ENCODE results near the gene EIF3D.
"Not testable (repeated sequence)": the region's sequence is repeated elsewhere in the genome, so short reads cannot be mapped to it uniquely, and the experiment has no call there.

Gene EIF3D

DNA sequence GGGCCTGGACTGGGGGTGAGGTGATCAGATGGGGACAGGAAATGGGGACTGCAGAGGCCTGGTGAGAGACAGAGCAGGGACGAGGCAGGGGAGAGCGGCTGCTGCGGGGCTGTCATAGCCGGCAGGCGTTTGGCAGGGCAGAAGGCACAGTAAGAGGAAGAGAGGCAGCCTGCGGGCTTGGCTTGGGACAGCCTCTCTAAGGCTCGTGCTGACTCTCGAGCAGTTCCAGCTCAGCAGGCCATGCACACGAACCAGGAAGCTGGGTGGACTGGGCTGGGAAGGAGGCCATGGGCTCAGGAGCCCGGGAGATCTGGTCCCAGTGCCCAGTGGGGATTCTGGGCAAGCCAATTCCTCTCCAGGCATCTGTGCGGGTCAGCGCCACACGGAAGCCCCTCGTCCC, 19.6 kb upstream of the EIF3D start:
- no peak for DNase-seq

GRCh38 chr22:36546932-36547331, 18.0 kb upstream of the EIF3D start:
- DNase-seq, result no peak

GRCh38 chr22:36546092-36546804, 17.3 kb upstream of the EIF3D start:
- peak; percentile 31 for DNase-seq

GRCh38 chr22:36544107-36544620, 15.2 kb upstream of the EIF3D start:
- no peak for DNase-seq

- peak; percentile 50 for DNase-seq
Measured at GRCh38 chr22:36541831-36542411, 13.0 kb upstream of the EIF3D start.

GRCh38 chr22:36540867-36541642, 12.1 kb upstream of the EIF3D start:
- DNase-seq, result no peak

GRCh38 chr22:36538529-36538928, 9.6 kb upstream of the EIF3D start:
- no peak for DNase-seq

GRCh38 chr22:36536717-36537116, 7.8 kb upstream of the EIF3D start:
- no peak for DNase-seq

DNA sequence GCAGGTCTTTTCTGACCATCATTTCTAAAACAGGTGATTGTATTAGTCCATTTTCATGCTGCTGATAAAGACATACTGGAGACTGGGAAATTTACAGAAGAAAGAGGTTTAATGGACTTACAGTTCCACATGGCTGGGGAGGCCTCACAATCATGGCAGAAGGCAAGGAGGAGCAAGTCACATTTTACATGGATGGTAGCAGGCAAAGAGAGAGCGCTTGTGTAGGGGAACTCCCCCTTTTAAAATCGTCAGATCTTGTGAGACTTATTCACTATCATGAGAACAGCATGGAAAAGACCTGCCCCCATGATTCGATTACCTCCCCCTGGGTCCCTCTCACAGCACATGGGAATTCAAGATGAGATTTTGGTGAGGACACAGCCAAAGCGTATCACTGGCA, 4.4 kb upstream of the EIF3D start:
- not testable (repeated sequence) for DNase-seq

DNA sequence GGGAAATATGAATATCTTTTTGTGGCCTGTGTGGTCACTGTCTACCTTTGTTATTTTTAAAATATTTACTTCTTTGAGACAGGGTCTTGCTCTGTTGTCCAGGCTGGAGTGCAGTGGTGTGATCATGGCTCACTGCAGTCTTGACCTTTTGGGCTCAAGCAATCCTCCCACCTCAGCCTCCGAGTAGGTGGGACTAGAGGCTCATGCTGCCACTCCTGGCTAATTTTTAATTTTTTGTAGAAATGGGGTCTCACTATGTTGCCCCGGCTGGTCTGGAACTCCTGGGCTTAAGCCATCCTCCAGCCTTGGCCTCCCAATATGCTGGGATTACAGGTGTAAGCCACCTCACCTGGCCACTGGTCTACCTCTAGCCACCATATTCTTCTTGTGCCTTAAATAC, 3.5 kb upstream of the EIF3D start:
- DNase-seq, result no peak

- no peak for DNase-seq
Measured at GRCh38 chr22:36528341-36528740, 625 bp downstream of the EIF3D start.

- DNase-seq, result no peak
Measured at GRCh38 chr22:36522662-36523061, 6.3 kb downstream of the EIF3D start.

DNA sequence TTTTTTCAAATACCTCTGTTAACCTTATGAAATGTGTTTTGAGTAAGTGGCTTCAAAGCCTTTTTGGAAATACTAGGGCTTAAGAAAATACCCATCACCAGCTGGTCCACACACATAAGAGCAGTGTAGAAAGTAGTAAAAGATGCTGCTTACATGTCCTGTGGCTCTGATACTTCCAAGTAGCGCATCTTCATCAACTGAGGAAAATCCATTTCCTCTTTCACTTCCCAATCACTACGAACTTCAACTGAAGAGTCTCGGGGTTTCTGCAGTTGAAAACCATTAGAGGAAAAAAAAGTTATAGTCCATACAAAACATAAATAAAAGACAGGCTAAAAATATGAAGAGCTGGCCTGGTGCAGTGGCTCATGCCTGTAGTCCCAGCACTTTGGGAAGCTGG, 8.5 kb downstream of the EIF3D start:
- DNase-seq, result no peak

DNA sequence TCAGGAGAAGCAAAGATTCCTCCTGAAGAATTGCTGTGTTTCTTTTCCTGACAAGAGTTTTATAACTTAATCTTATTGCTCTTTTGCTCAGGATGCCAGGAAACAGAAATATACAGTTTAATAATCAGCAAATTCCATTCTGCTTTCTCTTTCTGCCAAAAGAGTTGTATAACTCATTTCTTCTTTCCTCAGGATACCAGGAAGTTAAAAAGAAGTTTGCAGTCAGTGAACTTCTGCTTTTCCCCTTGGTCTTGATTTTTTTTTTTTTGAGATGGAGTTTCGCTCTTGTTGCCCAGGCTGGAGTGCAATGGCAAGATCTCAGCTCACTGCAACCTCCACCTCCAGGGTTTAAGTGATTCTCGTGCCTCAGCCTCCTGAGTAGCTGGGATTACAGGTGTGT, 9.1 kb downstream of the EIF3D start:
- DNase-seq, result not testable (repeated sequence)

DNA sequence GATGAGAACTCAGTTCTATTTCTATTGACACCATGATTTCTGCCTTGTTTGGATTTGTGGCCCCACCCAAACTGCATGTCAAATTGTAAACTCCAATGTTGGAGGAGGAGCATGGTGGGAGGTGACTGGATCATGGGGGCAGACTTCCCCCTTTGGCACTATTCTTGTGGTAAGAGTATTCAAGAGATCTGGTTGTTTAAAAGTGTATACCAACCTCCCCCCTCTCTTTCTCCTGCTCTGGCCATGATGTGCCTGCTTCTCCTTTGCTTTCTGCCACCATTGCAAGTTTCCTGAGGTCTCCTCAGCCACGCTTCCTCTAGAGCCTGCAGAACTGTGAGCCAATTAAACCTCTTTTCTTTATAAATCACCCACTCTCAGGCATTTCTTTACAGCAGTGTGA, 14.2 kb downstream of the EIF3D start:
- DNase-seq, result no peak

DNA sequence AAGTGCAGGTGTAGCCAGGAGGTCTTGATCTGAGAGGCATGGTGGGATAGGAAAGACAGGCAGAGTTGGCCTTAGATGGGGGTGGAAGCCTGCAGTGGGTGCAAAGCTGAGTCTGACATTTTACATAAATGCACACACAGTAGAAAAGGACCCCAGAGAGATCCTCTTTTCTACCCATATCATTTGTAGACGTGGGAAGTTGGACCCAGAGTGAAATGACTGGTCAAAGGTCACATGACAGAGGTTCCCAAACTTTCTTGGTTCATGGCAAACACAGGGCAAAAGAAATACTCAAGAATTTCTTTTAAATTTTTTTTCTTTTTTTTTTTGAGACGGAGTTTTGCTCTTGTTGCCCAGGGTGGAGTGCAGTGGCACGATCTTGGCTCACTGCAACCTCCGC, 16.0 kb downstream of the EIF3D start:
- no peak for DNase-seq

DNA sequence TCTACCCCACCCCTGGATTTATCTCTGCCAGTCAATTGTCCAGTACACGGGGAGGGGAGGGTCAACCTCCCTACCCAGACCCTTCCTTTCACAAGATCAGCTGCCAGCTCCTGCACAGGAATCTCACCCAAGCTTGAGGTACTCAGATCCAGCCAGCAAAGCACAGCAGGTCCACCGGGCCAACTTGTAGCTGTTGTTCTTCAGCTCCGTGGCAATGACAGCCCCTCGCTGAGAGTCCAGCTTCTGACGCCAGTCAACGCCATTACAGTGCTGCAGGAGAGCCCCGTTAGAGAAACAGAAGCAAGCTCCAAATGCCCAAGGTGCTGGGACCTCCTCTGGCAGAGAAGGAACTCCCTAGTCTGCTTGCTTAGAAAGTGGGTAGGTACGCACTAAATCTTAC, 16.6 kb downstream of the EIF3D start:
- DNase-seq, result no peak

DNA sequence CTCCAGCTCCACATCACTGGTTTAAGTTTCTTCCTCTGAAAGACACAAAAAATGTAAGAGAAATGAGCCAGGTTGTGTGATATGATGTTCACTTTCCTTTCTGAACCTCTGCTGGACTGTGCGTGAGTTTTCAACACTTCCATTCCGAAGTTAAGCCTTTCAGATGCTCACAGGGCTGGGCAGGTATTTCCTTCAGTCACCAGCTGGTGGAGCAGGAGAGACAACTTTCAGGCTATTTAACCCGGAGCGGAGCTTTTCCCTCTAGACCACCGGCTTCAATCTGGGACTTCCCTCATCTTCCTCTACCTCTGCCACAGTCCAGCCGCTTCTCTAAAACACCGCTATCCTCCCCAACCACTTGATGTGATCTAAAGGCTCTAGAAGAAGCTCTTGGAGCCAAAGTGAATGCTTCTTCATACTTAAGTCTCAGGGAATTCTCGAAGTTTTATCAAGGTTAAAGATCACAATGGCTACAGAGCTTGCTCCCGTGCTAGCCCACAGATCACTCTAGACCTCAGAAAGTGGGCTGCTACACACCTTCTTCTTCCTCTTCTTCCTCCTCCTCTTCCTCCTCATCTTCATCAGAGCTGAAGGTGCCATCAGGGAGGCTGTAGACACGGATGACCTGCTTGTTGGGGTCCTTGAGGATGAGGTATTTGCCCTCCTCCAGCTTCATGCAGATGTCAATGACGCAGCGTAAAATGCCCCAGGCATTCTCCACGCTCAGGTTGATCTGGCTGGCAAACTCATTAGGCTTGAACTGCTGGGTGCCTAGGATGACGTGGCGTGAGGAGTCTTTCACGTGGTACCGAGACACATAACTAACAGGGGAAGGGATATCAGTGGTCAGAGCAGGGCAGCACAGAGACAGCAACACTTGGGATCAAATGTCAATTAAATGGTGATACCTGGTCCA, 17.7 kb downstream of the EIF3D start:
- DNase-seq, result peak; percentile 42

GRCh38 chr22:36510384-36510783, 18.6 kb downstream of the EIF3D start:
- DNase-seq, result no peak

GRCh38 chr22:36507518-36508010, 21.4 kb downstream of the EIF3D start:
- no peak for DNase-seq

DNA sequence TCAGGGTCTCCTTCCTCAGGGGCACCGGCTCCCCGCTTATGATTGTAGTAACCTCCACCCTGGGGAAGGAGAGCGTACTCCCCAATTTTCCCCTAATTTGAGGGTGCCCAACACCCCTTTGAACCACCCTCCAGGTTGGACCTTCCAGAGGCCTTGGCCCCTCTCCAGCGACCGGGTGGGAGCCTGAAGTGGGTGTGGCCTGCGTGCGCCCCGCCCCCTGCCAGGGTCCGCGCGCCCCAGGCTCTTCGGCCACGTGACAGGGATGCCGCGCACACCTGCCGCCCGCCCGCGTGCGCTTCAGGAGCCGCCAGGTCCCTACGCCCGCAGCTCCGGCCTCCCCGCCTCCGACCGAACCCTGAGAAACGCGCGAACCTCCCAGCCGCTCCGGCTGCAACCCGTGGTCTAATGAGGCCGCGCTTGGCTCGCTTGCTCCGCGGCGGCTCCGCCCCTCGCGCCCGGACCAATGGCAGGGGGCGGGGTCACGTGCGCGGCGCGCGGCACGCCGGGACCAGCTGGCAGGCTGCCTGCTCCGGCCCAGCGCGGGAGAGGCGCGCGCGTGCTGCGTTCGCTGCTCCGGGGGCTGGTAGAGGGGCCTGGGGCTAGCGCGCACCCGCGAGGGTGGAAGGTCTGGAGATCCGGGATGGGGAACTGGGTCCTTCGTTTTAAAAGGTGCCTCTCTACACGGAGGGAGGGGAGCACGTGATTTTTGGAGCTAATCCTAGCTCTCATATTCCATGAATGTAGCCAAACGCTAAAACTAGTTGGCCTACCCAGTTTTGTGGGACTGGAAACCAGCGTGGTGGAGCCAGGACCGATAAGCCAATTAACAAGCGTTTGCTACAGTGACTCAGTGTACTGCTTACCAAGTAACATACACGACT, 22.1 kb downstream of the EIF3D start, which contains the start of gene FOXRED2:
TSS of gene FOXRED2 (minus strand) at position 404 of the 881 bp plus-strand sequence. CDS start 618 bp downstream, outside the sequence.
- DNase-seq, result peak; percentile 93

All from CD4-positive, alpha-beta T cell treated with Interleukin-17A for 4 hours (primary cell).